Measurements from ENCODE around the gene CRAT.

Gene CRAT

GRCh38 chr9:129108805-129109536 is 1.6 kb downstream of the CRAT start:
- DNase-seq = no peak

DNA sequence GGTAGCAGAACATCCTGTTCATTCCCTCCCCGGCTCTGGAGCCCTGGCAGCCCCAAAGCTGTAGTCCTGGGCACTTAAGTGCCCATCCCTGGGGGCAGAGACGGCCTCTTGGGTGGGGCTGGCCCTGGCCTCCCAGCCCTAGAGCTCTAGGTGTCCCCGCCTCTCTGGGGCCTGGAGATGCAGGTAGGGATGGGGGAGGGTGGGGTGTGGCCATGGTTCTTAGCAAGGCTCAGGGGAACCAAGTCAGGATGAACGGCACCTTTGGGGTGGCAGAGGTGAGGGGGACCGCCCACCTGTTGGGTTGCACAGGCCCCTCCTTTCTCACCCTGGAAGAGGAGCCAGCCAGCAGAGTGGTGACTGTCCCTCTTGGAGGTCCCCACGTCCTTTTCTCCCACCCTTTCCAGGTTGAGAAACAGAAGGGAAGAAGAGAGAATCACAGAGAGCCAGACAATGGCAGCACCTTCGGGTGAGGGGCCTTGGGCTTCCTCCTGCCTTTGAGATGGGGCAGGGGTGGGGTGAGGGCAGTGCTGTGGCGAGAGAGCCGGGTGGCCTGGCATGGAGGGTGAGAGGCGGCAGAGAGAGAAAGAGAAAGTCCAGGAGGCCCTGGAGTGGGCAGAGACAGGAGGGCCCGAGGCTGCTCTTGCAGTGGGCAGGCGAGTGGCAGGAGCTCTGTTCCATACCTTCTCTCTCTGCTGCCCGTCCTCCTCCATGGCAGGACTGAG is 2.3 kb downstream of the CRAT start:
- no peak for DNase-seq

DNA sequence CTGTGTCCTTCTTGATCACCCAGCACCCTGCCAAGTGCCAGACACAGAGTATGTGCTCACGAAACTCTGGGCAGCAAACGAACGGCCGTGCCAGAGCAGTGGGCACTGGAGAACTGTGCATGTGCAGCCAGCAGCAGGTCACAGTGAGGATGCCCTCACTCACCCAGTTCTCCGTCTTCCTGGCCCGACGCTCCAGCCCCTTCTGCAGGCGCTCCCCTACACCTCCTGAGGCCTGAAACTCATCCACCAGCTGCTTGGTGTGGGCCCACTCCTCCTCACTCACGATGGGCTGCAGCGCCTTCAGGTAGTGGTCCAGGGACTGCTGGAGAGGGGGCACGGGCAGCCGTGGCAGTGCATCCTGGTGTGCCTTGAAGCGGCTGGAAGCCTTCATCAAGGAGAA is 2.9 kb downstream of the CRAT start:
- no peak for DNase-seq

GRCh38 chr9:129105857-129106694 is 4.5 kb downstream of the CRAT start:
- no peak for DNase-seq

DNA sequence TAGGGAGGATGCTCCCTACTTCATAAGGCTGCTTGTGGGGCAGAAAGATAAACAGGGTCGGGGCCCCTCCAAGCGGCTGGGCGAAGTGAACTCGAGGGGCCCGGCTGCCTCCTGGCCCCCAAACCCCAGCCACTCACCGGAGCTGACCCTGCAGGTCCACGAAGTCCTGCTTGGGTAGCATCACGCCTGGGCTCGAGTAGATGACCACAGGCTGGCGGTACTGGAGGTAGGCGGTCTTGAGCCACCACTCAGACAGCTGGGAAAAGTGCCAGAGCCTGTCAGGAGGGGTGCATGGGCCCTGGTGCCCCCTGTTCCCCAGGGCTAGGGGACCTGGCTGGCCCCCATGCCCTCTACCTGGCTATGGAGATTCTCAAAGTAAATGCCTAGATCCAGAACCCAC is 6.5 kb downstream of the CRAT start:
- DNase-seq = no peak

- no peak for DNase-seq
These were observed 7.0 kb downstream of the CRAT start for GRCh38 chr9:129103595-129103965.

DNA sequence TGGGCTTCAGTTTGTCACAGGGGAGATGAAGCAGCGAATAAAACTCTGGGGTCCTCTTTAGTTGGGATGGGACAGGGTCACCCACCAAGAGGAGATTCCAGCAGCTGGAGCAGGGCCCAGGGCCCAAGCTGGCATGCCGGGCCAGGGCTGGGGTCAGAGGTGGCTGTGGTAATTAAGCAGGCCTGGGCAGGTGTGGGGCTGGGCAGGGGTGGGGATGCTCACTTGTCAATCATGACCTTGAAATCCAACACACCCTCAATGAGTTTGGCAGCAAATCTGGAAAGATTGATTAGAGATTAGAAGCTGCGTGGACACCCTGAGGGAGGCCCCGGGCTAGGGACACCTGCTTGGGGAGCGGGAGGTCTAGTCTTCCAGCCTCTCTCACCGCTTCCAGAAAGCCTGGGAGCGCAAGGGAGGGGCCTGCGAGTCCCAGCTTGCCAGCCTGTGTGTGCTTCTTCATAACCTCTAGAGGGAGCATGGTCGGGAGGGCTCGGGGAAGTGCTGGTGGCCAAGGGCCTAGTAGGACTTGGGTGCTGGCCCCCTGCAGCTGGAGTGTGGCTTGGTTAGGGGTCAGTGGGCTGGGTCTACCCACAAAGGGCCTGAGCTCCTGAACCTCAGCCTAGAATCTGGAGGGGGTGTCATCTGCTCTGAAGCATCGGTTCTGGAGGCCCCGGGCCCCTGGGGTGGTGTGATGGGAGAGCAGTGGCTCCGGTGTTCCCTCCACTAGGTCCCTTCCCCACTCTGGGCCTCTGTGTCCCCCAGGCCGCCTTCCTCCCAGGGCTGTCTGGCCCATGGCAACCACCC is 7.6 kb downstream of the CRAT start:
- no peak for DNase-seq

DNA sequence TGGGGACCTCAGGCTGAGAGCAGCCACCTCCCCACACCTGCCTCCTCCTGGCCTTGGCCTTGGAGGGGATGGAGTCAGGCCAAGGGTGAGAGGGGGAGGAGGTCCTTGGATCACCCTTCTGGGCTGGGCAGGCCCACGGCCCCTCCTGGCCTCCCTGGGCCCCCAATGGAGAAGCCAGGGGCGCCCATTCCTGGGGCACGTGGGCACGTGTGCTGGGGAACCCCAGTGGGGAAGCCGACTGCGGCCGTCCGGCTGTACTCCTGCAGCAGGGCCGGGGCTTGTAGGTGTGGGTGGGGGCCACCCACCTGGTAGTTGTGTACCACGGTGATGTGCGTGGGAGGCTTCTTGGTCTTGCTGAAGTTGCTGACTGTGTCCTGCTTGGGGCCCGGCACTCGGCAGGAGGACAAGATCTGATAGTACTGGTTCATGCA is 8.5 kb downstream of the CRAT start:
- DNase-seq = no peak

DNA sequence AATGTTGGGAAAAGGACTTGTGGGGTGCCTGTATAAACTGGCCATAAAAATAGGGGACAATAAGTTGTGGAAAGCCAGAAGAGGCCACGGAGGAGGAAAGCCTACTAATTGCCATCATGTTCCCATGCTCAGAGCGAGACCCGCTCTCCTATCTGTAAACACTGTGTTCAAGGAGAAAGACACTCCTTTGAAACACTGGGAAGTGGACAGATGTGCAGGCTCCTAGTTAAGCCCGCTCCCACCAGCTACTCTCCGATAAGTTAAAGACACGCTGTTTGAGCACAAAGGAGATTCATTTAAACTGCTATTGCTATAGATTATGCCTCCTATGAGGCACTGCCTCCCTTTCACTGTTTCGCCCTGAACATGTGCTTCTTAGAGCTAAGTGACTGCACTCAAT is 9.3 kb downstream of the CRAT start:
- DNase-seq = no peak

GRCh38 chr9:129100383-129101169 is 10.0 kb downstream of the CRAT start:
- no peak for DNase-seq

DNA sequence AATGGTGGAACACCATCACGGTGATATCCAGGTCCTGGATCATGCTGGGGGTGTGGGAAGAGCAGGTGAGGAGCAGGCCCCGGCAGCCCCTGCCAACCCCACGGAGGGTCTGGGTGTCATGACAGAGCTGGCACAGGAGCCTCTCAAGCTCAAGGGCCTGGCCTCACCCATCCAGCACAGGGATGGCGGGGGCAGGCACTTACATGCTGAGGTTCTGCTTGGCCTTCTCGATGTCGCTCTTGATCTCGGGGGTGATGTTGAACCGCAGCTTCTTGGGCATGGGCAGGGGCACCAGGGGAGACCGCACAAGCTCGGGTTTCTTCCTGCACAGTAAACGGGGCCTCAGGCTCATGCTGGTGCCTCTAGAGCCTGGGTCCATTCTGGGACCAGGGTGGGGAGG is 12.3 kb downstream of the CRAT start:
- DNase-seq = no peak

DNA sequence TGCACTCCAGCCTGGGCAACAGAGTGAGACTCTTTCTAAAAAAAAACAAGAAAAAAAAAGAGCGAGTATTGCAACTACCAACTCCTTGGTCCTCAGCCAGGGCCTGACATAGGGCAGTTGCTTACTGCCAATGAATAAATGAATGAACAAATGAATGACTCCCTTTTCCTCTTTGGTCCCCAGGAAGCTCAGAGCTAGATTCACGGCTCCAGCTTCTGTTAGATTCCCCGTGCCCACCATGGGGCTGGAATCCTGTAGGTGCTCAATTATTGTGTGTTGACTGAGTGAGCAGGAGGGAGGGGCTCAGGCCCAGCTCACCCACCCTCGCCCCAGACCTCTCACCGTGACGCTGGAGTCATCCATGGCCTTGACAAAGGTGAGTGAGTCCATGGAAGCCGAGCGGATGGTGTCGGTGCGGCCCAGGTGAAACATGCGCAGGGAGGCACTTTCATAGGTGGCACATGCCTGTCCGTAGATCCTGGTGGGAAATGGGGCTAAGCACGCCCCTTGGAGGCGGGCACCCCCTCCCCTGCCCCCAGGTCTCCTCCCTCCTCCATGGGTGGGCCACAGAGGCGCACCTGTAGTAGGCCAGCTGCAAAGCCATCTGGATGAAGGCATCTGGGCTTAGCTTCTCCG is 12.8 kb downstream of the CRAT start:
- no peak for DNase-seq

DNA sequence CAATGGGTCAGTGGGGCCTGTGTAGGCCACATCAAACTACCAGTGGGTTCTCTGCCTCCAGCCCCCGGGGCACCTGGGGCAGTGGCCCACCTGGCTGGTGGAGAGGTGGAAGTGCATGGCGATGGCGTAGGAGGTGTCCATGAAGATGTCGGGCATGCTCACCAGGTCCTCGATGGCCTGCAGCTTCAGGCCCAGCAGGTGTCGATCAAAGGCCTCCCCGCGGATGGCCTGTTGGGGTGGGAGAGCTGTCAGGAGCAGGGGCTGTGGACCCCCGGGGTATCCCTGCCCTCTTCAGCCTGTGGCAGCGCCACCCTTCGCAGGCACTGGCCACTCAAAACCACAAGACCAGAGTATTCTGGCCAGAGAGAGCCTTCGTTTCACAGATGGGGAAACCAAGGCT is 14.7 kb downstream of the CRAT start:
- no peak for DNase-seq

GRCh38 chr9:129095170-129095667 is 15.4 kb downstream of the CRAT start:
- no peak for DNase-seq

DNA sequence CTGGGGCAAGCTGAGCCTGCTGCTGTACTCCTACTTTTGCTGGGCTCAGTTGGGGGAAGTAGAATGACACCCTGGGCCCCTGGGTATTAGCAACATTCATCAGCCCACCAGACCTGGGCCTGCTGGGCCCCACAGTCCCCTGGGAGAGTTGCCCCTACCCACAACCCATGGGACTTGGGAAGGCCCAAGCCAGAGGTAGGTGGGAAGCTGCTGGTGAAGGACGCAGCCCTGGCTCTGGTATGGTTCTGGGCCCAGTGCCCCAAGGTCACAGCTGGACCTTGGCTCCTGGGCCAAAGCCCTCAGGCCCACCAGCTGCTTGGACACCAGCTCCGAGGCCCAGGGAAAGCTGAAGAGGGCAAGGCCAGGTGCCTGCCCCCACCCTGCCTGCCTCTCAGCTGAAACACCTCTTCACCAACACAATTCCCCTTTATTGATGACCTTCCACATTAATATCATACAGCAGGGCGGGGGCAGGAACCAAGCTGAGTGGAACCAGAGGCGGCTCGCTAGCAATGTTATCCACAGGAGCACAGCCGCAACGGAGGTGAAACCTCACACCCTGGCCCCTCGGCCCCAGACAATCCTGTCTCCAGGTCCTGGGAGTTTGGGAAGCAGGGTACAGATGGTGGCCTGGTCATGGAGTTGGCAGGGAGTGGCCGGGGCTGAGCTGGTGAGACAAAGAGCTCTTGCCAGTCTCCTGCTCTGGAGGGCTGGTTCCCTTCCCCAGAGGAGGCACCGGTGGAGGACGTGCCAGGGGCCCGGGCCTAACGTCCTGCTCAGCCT is 16.0 kb downstream of the CRAT start:
- DNase-seq = no peak

- DNase-seq = no peak
These were observed 16.8 kb downstream of the CRAT start for GRCh38 chr9:129093602-129094386.

GRCh38 chr9:129089246-129089645 is 21.3 kb downstream of the CRAT start:
- no peak for DNase-seq

DNA sequence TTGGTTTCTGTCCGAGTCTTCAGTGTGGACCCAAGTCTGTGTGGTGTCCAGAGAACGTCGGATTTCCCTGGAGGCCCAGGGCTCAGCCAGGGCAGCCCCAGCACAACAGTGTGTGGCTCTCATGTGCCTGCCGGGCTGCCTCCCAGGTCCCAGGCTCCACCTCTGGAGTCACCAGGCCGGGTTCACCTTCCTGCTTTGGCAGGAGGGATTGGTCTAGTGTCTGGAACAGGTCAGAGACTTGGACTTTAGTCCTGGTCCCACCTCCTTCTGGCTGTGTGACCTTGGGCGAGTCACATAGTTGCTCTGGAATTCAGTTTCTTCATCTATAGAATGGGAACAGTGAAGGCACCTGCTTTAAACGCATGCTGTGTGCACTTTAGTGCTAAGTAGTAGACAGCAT is 26.5 kb downstream of the CRAT start:
- no peak for DNase-seq

DNA sequence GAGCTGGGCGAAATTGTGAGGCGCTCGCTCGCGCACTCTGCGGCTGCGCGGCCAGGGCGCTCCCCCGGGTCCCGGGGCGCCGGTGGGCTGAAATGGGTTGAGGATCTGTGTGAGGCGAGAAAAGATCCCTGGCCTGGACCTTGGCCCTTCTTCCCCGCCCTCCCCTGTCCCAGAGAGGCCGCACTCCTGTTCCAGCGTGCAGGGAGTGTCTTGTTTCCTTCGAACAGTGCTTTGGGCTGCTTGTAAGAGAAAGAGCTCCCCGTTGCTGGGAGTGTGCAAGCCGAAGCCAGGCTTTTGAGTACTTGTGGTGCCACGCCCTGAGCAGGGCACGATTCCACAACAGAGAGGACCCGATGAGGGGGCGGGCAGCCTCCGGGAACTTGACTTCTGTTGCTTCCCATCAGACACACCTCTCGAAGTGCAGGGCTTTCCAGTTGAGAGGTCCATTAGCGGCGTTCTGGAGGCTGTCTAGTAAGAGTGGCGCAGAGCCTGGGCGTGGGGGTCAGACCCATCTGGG is 29.1 kb downstream of the CRAT start:
- DNase-seq = no peak

Data from T1000 (cell line).